NCI-H1930 (cell line): ENCODE results near the gene CNST.
"Not testable (repeated sequence)": the region's sequence is repeated elsewhere in the genome, so short reads cannot be mapped to it uniquely, and the experiment has no call there.

Experiments
- DNase-seq, 2 experiments: peaks; one replicate each; lab custom pipeline; 2025; lab: John Stamatoyannopoulos, UW

CNST gene

GRCh38 chr1:246711548-246712003 is 145.3 kb downstream of the CNST start:
- DNase-seq = no peak

GRCh38 chr1:246712428-246712827 is 146.2 kb downstream of the CNST start:
- DNase-seq = not testable (repeated sequence)
